ENCODE data around the gene PEX14.

Gene PEX14

GRCh38 chr1:10651793-10652192, 177.0 kb downstream of the PEX14 start:
- DNase-seq = no peak

- no peak for DNase-seq
These were observed 177.9 kb downstream of the PEX14 start for GRCh38 chr1:10652626-10653025.

GRCh38 chr1:10653370-10654125, 178.8 kb downstream of the PEX14 start:
- DNase-seq = no peak

GRCh38 chr1:10655002-10655401, 180.3 kb downstream of the PEX14 start:
- DNase-seq = no peak

GRCh38 chr1:10656431-10656830, 181.7 kb downstream of the PEX14 start:
- no peak for DNase-seq

- no peak for DNase-seq
These were observed 182.5 kb downstream of the PEX14 start for GRCh38 chr1:10657088-10657847.

GRCh38 chr1:10658396-10659066, 183.8 kb downstream of the PEX14 start:
- no peak for DNase-seq

GRCh38 chr1:10659218-10659617, 184.5 kb downstream of the PEX14 start:
- no peak for DNase-seq

- no peak for DNase-seq
These were observed 185.1 kb downstream of the PEX14 start for GRCh38 chr1:10659646-10660540.

- DNase-seq = no peak
These were observed 186.7 kb downstream of the PEX14 start for GRCh38 chr1:10661453-10661852.

GRCh38 chr1:10662090-10662688, 187.4 kb downstream of the PEX14 start:
- no peak for DNase-seq

- DNase-seq = no peak
These were observed 188.3 kb downstream of the PEX14 start for GRCh38 chr1:10662824-10663677.

- no peak for DNase-seq
These were observed 188.9 kb downstream of the PEX14 start for GRCh38 chr1:10663678-10664035.

GRCh38 chr1:10664251-10664650, 189.5 kb downstream of the PEX14 start:
- DNase-seq = no peak

GRCh38 chr1:10665226-10665625, 190.5 kb downstream of the PEX14 start:
- DNase-seq = no peak

- no peak for DNase-seq
These were observed 191.4 kb downstream of the PEX14 start for GRCh38 chr1:10665930-10666850.

- no peak for DNase-seq
These were observed 193.4 kb downstream of the PEX14 start for GRCh38 chr1:10667861-10668761.

GRCh38 chr1:10669570-10669969, 194.8 kb downstream of the PEX14 start:
- no peak for DNase-seq

GRCh38 chr1:10670190-10670589, 195.4 kb downstream of the PEX14 start:
- DNase-seq = no peak

All from inflammatory macrophage treated with lipopolysaccharide for 4 hours (primary cell).